Neutrophil (primary cell): ENCODE results near the gene LNP1.

Source experiments
- H3K27ac ChIP-seq: fragments of 200-600 bp; sonication (generic); 2 replicates; pipeline ENCODE4 v1.5.1; 2016; ENCODE audit warnings: mild to moderate bottlenecking, moderate library complexity
- H3K27me3 ChIP-seq: fragments of 200-600 bp; sonication (generic); 2 replicates; pipeline ENCODE4 v1.6.0; 2016; ENCODE audit warnings: mild to moderate bottlenecking
- H3K36me3 ChIP-seq: fragments of 200-600 bp; sonication (generic); 2 replicates; pipeline ENCODE4 v1.5.1; 2017
- H3K4me1 ChIP-seq, 2 experiments: fragments of 200-600 bp in 1 of 2; sonication (generic) in 1 of 2; 1 replicate in 1 of 2; 2 replicates in 1 of 2; pipeline versions ENCODE4 v1.5.1 to v1.6.1; 2013 to 2016; ENCODE audit warnings: low read depth in 1 of 2, low read length in 1 of 2, mild to moderate bottlenecking in 1 of 2, moderate library complexity in 1 of 2; ENCODE audit not compliant: control insufficient read depth in 1 of 2, insufficient read depth in 1 of 2
- H3K4me3 ChIP-seq, 2 experiments: fragments of 200-600 bp in 1 of 2; sonication (generic) in 1 of 2; 1 replicate in 1 of 2; 2 replicates in 1 of 2; pipeline ENCODE4 v1.5.1; 2013 to 2016; ENCODE audit warnings: low read depth in 1 of 2, low read length in 1 of 2, mild to moderate bottlenecking in 1 of 2, moderate library complexity in 1 of 2
- H3K9me3 ChIP-seq: fragments of 200-600 bp; sonication (generic); 2 replicates; pipeline ENCODE4 v1.5.1; 2016
- CTCF ChIP-seq: fragments of 200-600 bp; sonication (generic); IDR thresholded peaks from 2 replicates; pipeline ENCODE4 v1.5.1; 2016; ENCODE audit warnings: antibody characterized with exemption

Gene LNP1

GRCh38 chr3:100482176-100482575 is 80.8 kb downstream of the LNP1 start:
- Histone ChIP-seq H3K36me3 (no peaks in the 10 kb centered on the region), H3K4me3 (no peak overlapping the region), H3K4me1 (peaks cover 0 to 6% of the 10 kb centered on the region in 2 experiments), H3K9me3 (no peaks in the 10 kb centered on the region), H3K27ac (no peak overlapping the region), H3K27me3 (peaks cover 6% of the 10 kb centered on the region)
- TF ChIP-seq CTCF = no peak

DNA sequence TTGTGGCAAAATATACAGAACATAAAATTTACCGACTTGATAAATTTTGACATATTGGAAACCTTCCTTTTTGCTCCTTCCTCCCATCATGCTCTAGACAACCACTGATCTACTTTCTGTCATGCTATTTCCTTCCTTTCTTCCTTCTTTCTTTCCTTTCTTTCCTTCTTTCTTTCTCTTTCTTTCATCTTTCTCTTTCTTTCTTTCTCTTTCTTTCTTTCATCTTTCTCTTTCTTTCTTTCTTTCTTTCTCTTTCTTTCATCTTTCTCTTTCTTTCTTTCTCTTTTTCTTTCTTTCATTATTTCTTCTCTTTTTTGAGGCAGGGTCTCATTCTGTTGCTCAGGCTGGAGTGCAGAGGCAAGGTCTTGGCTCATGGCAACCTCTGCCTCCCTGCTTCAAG is 82.2 kb downstream of the LNP1 start:
- no peaks in the 10 kb centered on the region for H3K9me3 ChIP-seq
- H3K27ac ChIP-seq = no peak overlapping the region
- H3K27me3 ChIP-seq = peaks cover 6% of the 10 kb centered on the region
- no peak overlapping the region for H3K4me3 ChIP-seq
- H3K36me3 ChIP-seq = no peaks in the 10 kb centered on the region
- no peak for TF ChIP-seq CTCF
- peaks cover 0 to 6% of the 10 kb centered on the region in 2 experiments for H3K4me1 ChIP-seq

GRCh38 chr3:100486808-100487207 is 85.5 kb downstream of the LNP1 start:
- Histone ChIP-seq H3K4me3 (no peak overlapping the region), H3K9me3 (no peaks in the 10 kb centered on the region), H3K4me1 (peaks cover 0 to 6% of the 10 kb centered on the region in 2 experiments), H3K27ac (no peak overlapping the region), H3K27me3 (peaks cover 12% of the 10 kb centered on the region), H3K36me3 (no peaks in the 10 kb centered on the region)
- no peak for TF ChIP-seq CTCF

- no peak overlapping the region for H3K4me3 ChIP-seq
- H3K9me3 ChIP-seq = no peaks in the 10 kb centered on the region
- TF ChIP-seq CTCF = no peak
- peaks cover 10 to 15% of the 10 kb centered on the region in 2 experiments for H3K4me1 ChIP-seq
- H3K36me3 ChIP-seq = no peaks in the 10 kb centered on the region
- peaks cover 11% of the 10 kb centered on the region for H3K27me3 ChIP-seq
- H3K27ac ChIP-seq = no peak overlapping the region
Measured at GRCh38 chr3:100489118-100489517, 87.8 kb downstream of the LNP1 start.

DNA sequence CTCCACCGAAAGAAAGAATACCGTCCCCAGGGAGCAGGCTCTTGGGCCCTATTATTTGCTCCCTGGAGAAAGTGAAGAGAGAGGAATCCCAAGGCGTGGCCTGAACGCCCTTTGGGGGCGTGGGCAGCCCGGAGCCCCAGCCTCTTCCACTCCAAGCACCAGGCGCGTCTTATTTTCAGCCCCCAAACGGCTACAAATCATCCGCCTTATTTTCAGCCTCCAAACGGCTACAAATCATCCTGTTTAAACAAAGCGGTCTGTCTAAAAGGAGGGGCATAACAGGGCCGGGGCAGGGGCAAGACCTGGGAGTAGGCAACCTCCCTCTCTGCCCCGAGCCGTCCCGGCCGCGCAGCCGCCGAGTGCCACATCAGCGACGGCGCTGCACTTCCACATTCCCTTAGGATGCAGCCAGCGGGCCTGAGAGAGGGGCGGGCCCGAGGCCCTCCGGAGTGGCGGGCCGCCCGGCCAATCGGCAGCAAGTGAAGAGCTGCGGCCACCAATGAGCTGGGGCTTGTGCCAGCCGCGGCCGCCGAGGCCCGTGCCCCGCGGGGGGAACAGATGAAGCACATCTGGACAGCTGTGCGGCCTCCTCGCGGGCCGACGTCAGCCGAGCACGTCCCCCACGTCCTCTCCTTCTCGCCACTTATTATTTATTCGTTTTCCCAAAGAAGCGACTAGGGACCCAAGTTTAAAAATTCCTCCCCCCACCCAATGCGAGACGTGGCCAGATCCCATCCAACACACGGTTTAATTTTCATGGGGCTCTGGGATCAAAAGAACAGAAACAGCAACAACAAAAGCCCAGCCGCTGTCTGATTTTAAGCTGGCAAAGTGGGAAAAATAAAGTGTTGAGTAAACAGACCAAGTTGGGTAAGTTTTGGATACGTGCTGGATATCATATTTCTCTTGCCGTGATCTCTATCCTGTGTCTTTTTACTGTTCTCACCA is 91.0 kb downstream of the LNP1 start, which contains the start of gene TMEM45A:
TSS of gene TMEM45A (plus strand) at position 561 of the 948 bp plus-strand sequence. CDS start 62,593 bp downstream, outside the sequence.
- Histone ChIP-seq H3K4me3 (peak within 1 kb of the TSS; percentile 56 to 65), H3K4me1 (peaks cover 10 to 15% of the 10 kb centered on the region in 2 experiments), H3K36me3 (no peaks in the 10 kb centered on the region), H3K27ac (no peak within 1 kb of the TSS), H3K9me3 (no peaks in the 10 kb centered on the region), H3K27me3 (peaks cover 11% of the 10 kb centered on the region)
- TF ChIP-seq CTCF = peak; percentile 11
